CD4-positive, alpha-beta memory T cell (primary cell): Measurements from ENCODE around the gene PIK3IP1. TPM values are rescaled to one million over a fixed set of nuclear protein-coding genes. Genes with fewer than 3 reads are reported as not detected.
A peak's percentile ranks its signal among the peaks of the same experiment; 100 is the strongest.

Experiments
- CTCF ChIA-PET: fragments of 350-600 bp; sonication (Branson Sonifier 250); formaldehyde crosslinking; loops from one replicate; lab custom pipeline; 2021; ENCODE audit warnings: inconsistent platforms; ENCODE audit not compliant: partially characterized antibody; lab: Charles Lee
- POLR2A ChIA-PET: fragments of 350-600 bp; sonication (Branson Sonifier 250); formaldehyde crosslinking; loops from one replicate; lab custom pipeline; 2021; ENCODE audit not compliant: partially characterized antibody; lab: Charles Lee
- DNase-seq, 5 donors: peaks; one replicate each; pipeline versions ENCODE4 v3.0.0 to v3.0.0-alpha.2; 2020 to 2022; ENCODE audit warnings: mixed read lengths in 1 of 5
- H3K27ac ChIP-seq: one replicate; pipeline ENCODE4 v1.7.0; 2013; ENCODE audit warnings: low read depth, low read length
- H3K27me3 ChIP-seq: 2 replicates; pipeline ENCODE4 v1.7.0; 2013; ENCODE audit warnings: mild to moderate bottlenecking, low read length, moderate library complexity; ENCODE audit not compliant: insufficient read depth
- H3K36me3 ChIP-seq: 2 replicates; pipeline ENCODE4 v1.7.0; 2013; ENCODE audit warnings: mild to moderate bottlenecking, low read length, moderate library complexity; ENCODE audit not compliant: insufficient read depth
- H3K4me1 ChIP-seq: 2 replicates; pipeline ENCODE4 v1.7.0; 2013; ENCODE audit warnings: mild to moderate bottlenecking, low read length, moderate library complexity; ENCODE audit not compliant: insufficient read depth
- H3K4me3 ChIP-seq, 2 donors: one replicate each; pipeline ENCODE4 v1.7.0; 2013; ENCODE audit warnings: low read length in 2 of 2, mild to moderate bottlenecking in 1 of 2
- H3K9me3 ChIP-seq, 2 donors: one replicate each; pipeline ENCODE4 v1.7.0; 2013; ENCODE audit warnings: low read length in 2 of 2, control low read depth in 1 of 2; ENCODE audit not compliant: control insufficient read depth in 1 of 2
- H3K27ac Mint-ChIP-seq, 7 donors: one replicate each; pipeline ENCODE4 v1.8.0; 2020 to 2021; ENCODE audit warnings: mixed read lengths in 7 of 7, mild to moderate bottlenecking in 6 of 7, inconsistent platforms in 3 of 7, moderate library complexity in 3 of 7
- H3K27me3 Mint-ChIP-seq, 2 donors: one replicate each; pipeline ENCODE4 v1.8.0; 2020 to 2021; ENCODE audit warnings: mixed read lengths in 2 of 2
- H3K36me3 Mint-ChIP-seq, 2 donors: one replicate each; pipeline ENCODE4 v1.8.0; 2020 to 2021; ENCODE audit warnings: mixed read lengths in 2 of 2, inconsistent platforms in 1 of 2, mild to moderate bottlenecking in 1 of 2
- H3K4me1 Mint-ChIP-seq, 4 donors: one replicate each; pipeline ENCODE4 v1.8.0; 2020 to 2021; ENCODE audit warnings: mixed read lengths in 4 of 4, mild to moderate bottlenecking in 1 of 4
- H3K4me3 Mint-ChIP-seq, 8 donors: one replicate each; pipeline ENCODE4 v1.8.0; 2020 to 2021; ENCODE audit warnings: mixed read lengths in 8 of 8, mild to moderate bottlenecking in 7 of 8, moderate library complexity in 6 of 8, inconsistent platforms in 3 of 8
- H3K9me3 Mint-ChIP-seq, 8 donors: one replicate each; pipeline ENCODE4 v1.8.0; 2020 to 2021; ENCODE audit warnings: mixed read lengths in 8 of 8, mild to moderate bottlenecking in 5 of 8, inconsistent platforms in 3 of 8, moderate library complexity in 1 of 8
- intact Hi-C: fragments of 100-400 bp; cut with micrococcal nuclease; formaldehyde crosslinking; loops from one replicate; pipeline ENCODE4 v1.15.1; 2023
- polyA plus RNA-seq, 2 donors: library from polyadenylated mRNA; unstranded; fragments of 300-500 nt; fragmentation: Illumina TruSeq; gene quantifications; one replicate each; pipeline ENCODE4 v1.2.3, GENCODE V29; 2021
- total RNA-seq, 2 experiments: library from RNA; stranded (reverse); gene quantifications; one replicate each; pipeline ENCODE4 v1.2.3, GENCODE V29; 2021

Gene PIK3IP1
- total and polyA plus RNA-seq, 4 experiments from 2014 or later: 399 to 473 (median 414) TPM

GRCh38 chr22:31259798-31260473, 32.4 kb downstream of the PIK3IP1 start:
- CTCF ChIA-PET: interaction anchor here (1.2 to 7.4 kb wide), 2 partner anchors 11 to 49 kb away, joined by 3 to 71 read pairs; no protein-coding TSS in a partner anchor
- Histone ChIP-seq H3K27ac (no peak overlapping the region), H3K4me3 (no peak overlapping the region), H3K9me3 (no peaks in the 10 kb centered on the region), H3K36me3 (peaks cover 36% of the 10 kb centered on the region), H3K4me1 (no peaks in the 10 kb centered on the region), H3K27me3 (no peaks in the 10 kb centered on the region)
- intact Hi-C loops: no loop called here
- POLR2A ChIA-PET: no interaction called here
- peaks cover 4 to 11% (median 8%) of the 10 kb centered on the region in 4 donors for H3K4me1 Mint-ChIP-seq
- no peaks in the 10 kb centered on the region for H3K9me3 Mint-ChIP-seq
- DNase-seq: no peak
- peaks cover 45 to 58% of the 10 kb centered on the region in 2 donors for H3K36me3 Mint-ChIP-seq
- no peaks in the 10 kb centered on the region for H3K27me3 Mint-ChIP-seq
- H3K4me3 Mint-ChIP-seq: no peak overlapping the region
- H3K27ac Mint-ChIP-seq: peak overlapping the region in 5 of 7 donors; percentile 4 to 37 (median 31)

GRCh38 chr22:31253949-31254348, 38.3 kb downstream of the PIK3IP1 start:
- Mint-ChIP-seq H3K27ac (no peak overlapping the region), H3K27me3 (no peaks in the 10 kb centered on the region), H3K9me3 (no peaks in the 10 kb centered on the region), H3K4me1 (peaks cover 7 to 12% (median 11%) of the 10 kb centered on the region in 4 donors), H3K36me3 (peaks cover 12 to 23% of the 10 kb centered on the region in 2 donors), H3K4me3 (no peak overlapping the region)
- ChIA-PET POLR2A (interaction anchor here (0.8 to 3.3 kb wide), 3 partner anchors 25 to 37 kb away, joined by 3 to 10 read pairs (median 8); no protein-coding TSS in a partner anchor), CTCF (interaction anchor here (1.0 to 7.4 kb wide), 4 partner anchors 9 to 595 kb away, joined by 3 to 71 read pairs (median 3); no protein-coding TSS in a partner anchor)
- peaks cover 6% of the 10 kb centered on the region for H3K36me3 ChIP-seq
- no peak for DNase-seq
- H3K9me3 ChIP-seq: no peaks in the 10 kb centered on the region
- H3K27ac ChIP-seq: no peak overlapping the region
- no peaks in the 10 kb centered on the region for H3K27me3 ChIP-seq
- no peak overlapping the region for H3K4me3 ChIP-seq
- intact Hi-C loops: no loop called here
- peaks cover 2% of the 10 kb centered on the region for H3K4me1 ChIP-seq

- intact Hi-C loops: no loop called here
- ChIA-PET CTCF (interaction anchor here (1.9 to 2.4 kb wide), 2 partner anchors 21 to 38 kb away, joined by 10 to 20 read pairs; partner anchors contain the start of gene LIMK2), POLR2A (interaction anchor here (1.6 to 2.2 kb wide), 3 partner anchors 12 to 41 kb away, joined by 5 to 7 read pairs (median 5); partner anchors contain the start of gene PIK3IP1)
- H3K4me1 ChIP-seq: peaks cover 24% of the 10 kb centered on the region
- no peak overlapping the region for H3K4me3 ChIP-seq
- no peaks in the 10 kb centered on the region for H3K27me3 ChIP-seq
- peaks cover 4% of the 10 kb centered on the region for H3K36me3 ChIP-seq
- DNase-seq: no peak
- H3K27me3 Mint-ChIP-seq: no peaks in the 10 kb centered on the region
- H3K36me3 Mint-ChIP-seq: peaks cover 9 to 12% of the 10 kb centered on the region in 2 donors
- no peak overlapping the region for H3K27ac ChIP-seq
- H3K4me1 Mint-ChIP-seq: peaks cover 17 to 37% (median 19%) of the 10 kb centered on the region in 4 donors
- H3K27ac Mint-ChIP-seq: peak overlapping the region in 3 of 7 donors; percentile 4 to 50 (median 27)
- no peak overlapping the region for H3K4me3 Mint-ChIP-seq
- no peaks in the 10 kb centered on the region for H3K9me3 Mint-ChIP-seq
- H3K9me3 ChIP-seq: no peaks in the 10 kb centered on the region
Measured at GRCh38 chr22:31250740-31251600, 41.3 kb downstream of the PIK3IP1 start.

- peaks cover 31% of the 10 kb centered on the region for H3K4me1 ChIP-seq
- Mint-ChIP-seq H3K36me3 (peaks cover 4 to 9% of the 10 kb centered on the region in 2 donors), H3K4me3 (peak overlapping the region in 3 of 8 donors; percentile 6 to 36 (median 26)), H3K4me1 (peaks cover 21 to 42% (median 26%) of the 10 kb centered on the region in 4 donors), H3K9me3 (no peaks in the 10 kb centered on the region), H3K27me3 (no peaks in the 10 kb centered on the region), H3K27ac (peak overlapping the region in 2 of 7 donors; percentile 4 to 36)
- H3K27me3 ChIP-seq: no peaks in the 10 kb centered on the region
- intact Hi-C loops: no loop called here
- no peak overlapping the region for H3K4me3 ChIP-seq
- no peak overlapping the region for H3K27ac ChIP-seq
- no peaks in the 10 kb centered on the region for H3K9me3 ChIP-seq
- POLR2A ChIA-PET: interaction anchor here (0.9 to 3.7 kb wide), 8 partner anchors 12 to 48 kb away, joined by 3 to 37 read pairs (median 5); partner anchors contain the start of gene PIK3IP1
- CTCF ChIA-PET: interaction anchor here (0.5 to 3.6 kb wide), 7 partner anchors 10 to 116 kb away, joined by 3 to 25 read pairs (median 8); partner anchors contain the start of gene LIMK2
- peaks cover 4% of the 10 kb centered on the region for H3K36me3 ChIP-seq
- no peak for DNase-seq
Measured at GRCh38 chr22:31248965-31249958, 43.0 kb downstream of the PIK3IP1 start.

- H3K27me3 Mint-ChIP-seq: no peaks in the 10 kb centered on the region
- no peak overlapping the region for H3K4me3 ChIP-seq
- no peaks in the 10 kb centered on the region for H3K27me3 ChIP-seq
- peaks cover 22 to 50% (median 27%) of the 10 kb centered on the region in 4 donors for H3K4me1 Mint-ChIP-seq
- H3K9me3 Mint-ChIP-seq: no peaks in the 10 kb centered on the region
- H3K9me3 ChIP-seq: no peaks in the 10 kb centered on the region
- peak overlapping the region in 6 of 7 donors; percentile 61 to 87 (median 78) for H3K27ac Mint-ChIP-seq
- peak; percentile 61 to 81 (median 69) for DNase-seq
- CTCF ChIA-PET: interaction anchor here (0.5 to 3.6 kb wide), 11 partner anchors 9 to 625 kb away, joined by 3 to 25 read pairs (median 5); partner anchors contain the start of gene LIMK2
- intact Hi-C loops: no loop called here
- POLR2A ChIA-PET: interaction anchor here (0.6 to 3.7 kb wide), 15 partner anchors 13 to 279 kb away, joined by 3 to 37 read pairs (median 5); partner anchors contain the start of genes LIMK2, MORC2, PIK3IP1 and TUG1
- no peak overlapping the region for H3K27ac ChIP-seq
- peaks cover 42% of the 10 kb centered on the region for H3K4me1 ChIP-seq
- H3K36me3 ChIP-seq: peaks cover 4% of the 10 kb centered on the region
- H3K4me3 Mint-ChIP-seq: peak overlapping the region; percentile 22 to 85 (median 78)
- peaks cover 4 to 7% of the 10 kb centered on the region in 2 donors for H3K36me3 Mint-ChIP-seq
Measured at GRCh38 chr22:31248138-31248745, 44.0 kb downstream of the PIK3IP1 start.
